Left hindlimb (tissue), 1 donor: ENCODE measurements around the gene POLR1D.

Experiments
- DNase-seq: peaks from one replicate; pipeline ENCODE4 v3.0.0-alpha.2; 2018

The POLR1D gene

GRCh38 chr13:27641711-27642502, 20.2 kb downstream of the POLR1D start:
- no peak for DNase-seq

GRCh38 chr13:27643334-27644132, 21.8 kb downstream of the POLR1D start:
- no peak for DNase-seq

GRCh38 chr13:27644302-27644701, 22.6 kb downstream of the POLR1D start:
- DNase-seq: peak; percentile 32

- no peak for DNase-seq
Measured at GRCh38 chr13:27650312-27650711, 28.6 kb downstream of the POLR1D start.

GRCh38 chr13:27654059-27654458, 32.4 kb downstream of the POLR1D start:
- no peak for DNase-seq

- DNase-seq: no peak
Measured at GRCh38 chr13:27654816-27655215, 33.1 kb downstream of the POLR1D start.

- no peak for DNase-seq
Measured at GRCh38 chr13:27657724-27658123, 36.0 kb downstream of the POLR1D start.

- no peak for DNase-seq
Measured at GRCh38 chr13:27658546-27658945, 36.9 kb downstream of the POLR1D start.

- no peak for DNase-seq
Measured at GRCh38 chr13:27659145-27659865, 37.6 kb downstream of the POLR1D start.

GRCh38 chr13:27660511-27660910, 38.8 kb downstream of the POLR1D start:
- DNase-seq: no peak

GRCh38 chr13:27661017-27661416, 39.3 kb downstream of the POLR1D start:
- no peak for DNase-seq

GRCh38 chr13:27662738-27663470, 41.2 kb downstream of the POLR1D start:
- DNase-seq: no peak

- no peak for DNase-seq
Measured at GRCh38 chr13:27663947-27664346, 42.3 kb downstream of the POLR1D start.

GRCh38 chr13:27665333-27665732, 43.6 kb downstream of the POLR1D start:
- no peak for DNase-seq

GRCh38 chr13:27665761-27666160, 44.1 kb downstream of the POLR1D start:
- DNase-seq: no peak

GRCh38 chr13:27666951-27667350, 45.3 kb downstream of the POLR1D start:
- DNase-seq: no peak

GRCh38 chr13:27667946-27668345, 46.3 kb downstream of the POLR1D start:
- DNase-seq: no peak

- no peak for DNase-seq
Measured at GRCh38 chr13:27670861-27671260, 49.2 kb downstream of the POLR1D start.

- no peak for DNase-seq
Measured at GRCh38 chr13:27672025-27672424, 50.3 kb downstream of the POLR1D start.
